ENCODE results near the gene EPHA2. TPM values are rescaled to one million over a fixed set of nuclear protein-coding genes. Genes with fewer than 3 reads are reported as not detected.

EPHA2 gene
- total and polyA plus RNA-seq, 2 experiments from 2014 or later, result 7.5 to 51.2 TPM

DNA sequence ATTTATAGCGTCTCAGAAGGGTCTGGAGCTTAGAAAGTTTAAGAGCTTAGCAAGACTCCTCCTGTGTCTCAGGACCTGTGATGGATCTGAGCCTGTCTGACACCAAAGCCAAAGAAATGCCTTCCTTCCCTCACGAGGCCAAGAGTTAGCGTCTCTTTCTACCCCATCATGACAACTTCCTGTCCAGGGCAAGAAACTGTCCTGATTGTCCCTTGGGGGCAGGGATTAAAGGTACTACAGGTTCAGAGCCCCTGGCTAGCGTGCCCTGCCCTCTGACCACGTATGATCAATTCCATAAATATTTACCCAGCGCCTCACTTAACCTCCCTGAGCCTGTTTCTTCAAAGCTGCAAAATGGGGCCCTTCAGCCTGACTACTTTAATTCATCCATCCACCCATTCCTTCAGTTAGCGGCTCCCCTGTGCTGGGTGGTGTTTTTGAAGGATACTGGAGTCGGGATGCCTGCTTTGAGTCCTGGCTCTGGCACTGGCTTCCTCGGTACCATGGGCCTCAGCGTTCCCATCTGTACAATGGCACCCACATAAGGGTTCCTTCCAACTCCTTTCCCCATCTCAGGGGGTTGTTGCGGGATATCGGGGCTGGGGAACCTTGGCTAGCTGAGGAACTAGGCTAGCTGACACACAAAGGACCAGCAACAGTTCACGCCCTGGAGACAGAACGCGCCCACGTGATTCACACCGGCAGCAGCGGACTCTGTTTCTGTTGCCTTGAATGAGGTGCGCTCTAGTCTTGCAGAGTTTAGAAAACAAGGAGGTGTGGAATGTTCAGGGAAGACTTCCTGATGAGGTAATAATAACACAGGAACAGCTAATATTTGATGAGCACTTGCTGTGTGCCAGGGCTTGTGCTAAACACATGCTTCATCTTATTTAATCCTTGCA lies 23.0 kb upstream of the EPHA2 start:
- peaks cover 20% of the 10 kb centered on the region for H3K27me3 Mint-ChIP-seq (ENCODE audit: insufficient read depth, low read depth, poor library complexity)
- H3K27me3 ChIP-seq (ENCODE audit: insufficient read depth), result no peaks in the 10 kb centered on the region
- H3K4me1 Mint-ChIP-seq, result peaks cover 26% of the 10 kb centered on the region
- H3K4me2 ChIP-seq, result no peak overlapping the region
- H3K27ac ChIP-seq (ENCODE audit: low read depth), result no peak overlapping the region
- H3K27ac Mint-ChIP-seq, result no peak overlapping the region
- peaks cover 4% of the 10 kb centered on the region; the same call in 1 of the 2 replicates for H3F3A ChIP-seq (replicated peaks; ENCODE audit: low read depth)
- H3K36me3 ChIP-seq (ENCODE audit: insufficient read depth), result no peaks in the 10 kb centered on the region
- DNase-seq (ENCODE audit: low spot score), result no peak
- no peak overlapping the region; the same call in 2 of the 3 replicates for H3K4me3 Mint-ChIP-seq
- no peaks in the 10 kb centered on the region for H3K9me3 Mint-ChIP-seq
- no peak for ATAC-seq
- H2AFZ ChIP-seq, result no peak overlapping the region
- H4K20me1 ChIP-seq (replicated peaks; ENCODE audit: insufficient read depth), result no peaks in the 10 kb centered on the region
- H3K9me2 ChIP-seq (ENCODE audit: insufficient read depth), result no peaks in the 10 kb centered on the region
- TF ChIP-seq, protein P1, sequence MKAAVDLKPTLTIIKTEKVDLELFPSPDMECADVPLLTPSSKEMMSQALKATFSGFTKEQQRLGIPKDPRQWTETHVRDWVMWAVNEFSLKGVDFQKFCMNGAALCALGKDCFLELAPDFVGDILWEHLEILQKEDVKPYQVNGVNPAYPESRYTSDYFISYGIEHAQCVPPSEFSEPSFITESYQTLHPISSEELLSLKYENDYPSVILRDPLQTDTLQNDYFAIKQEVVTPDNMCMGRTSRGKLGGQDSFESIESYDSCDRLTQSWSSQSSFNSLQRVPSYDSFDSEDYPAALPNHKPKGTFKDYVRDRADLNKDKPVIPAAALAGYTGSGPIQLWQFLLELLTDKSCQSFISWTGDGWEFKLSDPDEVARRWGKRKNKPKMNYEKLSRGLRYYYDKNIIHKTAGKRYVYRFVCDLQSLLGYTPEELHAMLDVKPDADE (IDR thresholded peaks at IDR 0.05), result no peak
- TF ChIP-seq CREB1 (CRISPR knock-in tag; IDR thresholded peaks at IDR 0.05; ENCODE audit: low read depth) (no peak), NANOG (IDR thresholded peaks at IDR 0.05; ENCODE audit: borderline replicate concordance) (no peak), STAT1 (IDR thresholded peaks at IDR 0.05; ENCODE audit: unreplicated experiment) (no peak), EZH2 (IDR thresholded peaks at IDR 0.05; ENCODE audit: low read depth, unreplicated experiment) (no peak), JUNB (IDR thresholded peaks at IDR 0.05; ENCODE audit: unreplicated experiment) (no peak), EZH2phosphoT487 (IDR thresholded peaks at IDR 0.05; ENCODE audit: unreplicated experiment) (no peak)
- TF ChIP-seq, protein P2, sequence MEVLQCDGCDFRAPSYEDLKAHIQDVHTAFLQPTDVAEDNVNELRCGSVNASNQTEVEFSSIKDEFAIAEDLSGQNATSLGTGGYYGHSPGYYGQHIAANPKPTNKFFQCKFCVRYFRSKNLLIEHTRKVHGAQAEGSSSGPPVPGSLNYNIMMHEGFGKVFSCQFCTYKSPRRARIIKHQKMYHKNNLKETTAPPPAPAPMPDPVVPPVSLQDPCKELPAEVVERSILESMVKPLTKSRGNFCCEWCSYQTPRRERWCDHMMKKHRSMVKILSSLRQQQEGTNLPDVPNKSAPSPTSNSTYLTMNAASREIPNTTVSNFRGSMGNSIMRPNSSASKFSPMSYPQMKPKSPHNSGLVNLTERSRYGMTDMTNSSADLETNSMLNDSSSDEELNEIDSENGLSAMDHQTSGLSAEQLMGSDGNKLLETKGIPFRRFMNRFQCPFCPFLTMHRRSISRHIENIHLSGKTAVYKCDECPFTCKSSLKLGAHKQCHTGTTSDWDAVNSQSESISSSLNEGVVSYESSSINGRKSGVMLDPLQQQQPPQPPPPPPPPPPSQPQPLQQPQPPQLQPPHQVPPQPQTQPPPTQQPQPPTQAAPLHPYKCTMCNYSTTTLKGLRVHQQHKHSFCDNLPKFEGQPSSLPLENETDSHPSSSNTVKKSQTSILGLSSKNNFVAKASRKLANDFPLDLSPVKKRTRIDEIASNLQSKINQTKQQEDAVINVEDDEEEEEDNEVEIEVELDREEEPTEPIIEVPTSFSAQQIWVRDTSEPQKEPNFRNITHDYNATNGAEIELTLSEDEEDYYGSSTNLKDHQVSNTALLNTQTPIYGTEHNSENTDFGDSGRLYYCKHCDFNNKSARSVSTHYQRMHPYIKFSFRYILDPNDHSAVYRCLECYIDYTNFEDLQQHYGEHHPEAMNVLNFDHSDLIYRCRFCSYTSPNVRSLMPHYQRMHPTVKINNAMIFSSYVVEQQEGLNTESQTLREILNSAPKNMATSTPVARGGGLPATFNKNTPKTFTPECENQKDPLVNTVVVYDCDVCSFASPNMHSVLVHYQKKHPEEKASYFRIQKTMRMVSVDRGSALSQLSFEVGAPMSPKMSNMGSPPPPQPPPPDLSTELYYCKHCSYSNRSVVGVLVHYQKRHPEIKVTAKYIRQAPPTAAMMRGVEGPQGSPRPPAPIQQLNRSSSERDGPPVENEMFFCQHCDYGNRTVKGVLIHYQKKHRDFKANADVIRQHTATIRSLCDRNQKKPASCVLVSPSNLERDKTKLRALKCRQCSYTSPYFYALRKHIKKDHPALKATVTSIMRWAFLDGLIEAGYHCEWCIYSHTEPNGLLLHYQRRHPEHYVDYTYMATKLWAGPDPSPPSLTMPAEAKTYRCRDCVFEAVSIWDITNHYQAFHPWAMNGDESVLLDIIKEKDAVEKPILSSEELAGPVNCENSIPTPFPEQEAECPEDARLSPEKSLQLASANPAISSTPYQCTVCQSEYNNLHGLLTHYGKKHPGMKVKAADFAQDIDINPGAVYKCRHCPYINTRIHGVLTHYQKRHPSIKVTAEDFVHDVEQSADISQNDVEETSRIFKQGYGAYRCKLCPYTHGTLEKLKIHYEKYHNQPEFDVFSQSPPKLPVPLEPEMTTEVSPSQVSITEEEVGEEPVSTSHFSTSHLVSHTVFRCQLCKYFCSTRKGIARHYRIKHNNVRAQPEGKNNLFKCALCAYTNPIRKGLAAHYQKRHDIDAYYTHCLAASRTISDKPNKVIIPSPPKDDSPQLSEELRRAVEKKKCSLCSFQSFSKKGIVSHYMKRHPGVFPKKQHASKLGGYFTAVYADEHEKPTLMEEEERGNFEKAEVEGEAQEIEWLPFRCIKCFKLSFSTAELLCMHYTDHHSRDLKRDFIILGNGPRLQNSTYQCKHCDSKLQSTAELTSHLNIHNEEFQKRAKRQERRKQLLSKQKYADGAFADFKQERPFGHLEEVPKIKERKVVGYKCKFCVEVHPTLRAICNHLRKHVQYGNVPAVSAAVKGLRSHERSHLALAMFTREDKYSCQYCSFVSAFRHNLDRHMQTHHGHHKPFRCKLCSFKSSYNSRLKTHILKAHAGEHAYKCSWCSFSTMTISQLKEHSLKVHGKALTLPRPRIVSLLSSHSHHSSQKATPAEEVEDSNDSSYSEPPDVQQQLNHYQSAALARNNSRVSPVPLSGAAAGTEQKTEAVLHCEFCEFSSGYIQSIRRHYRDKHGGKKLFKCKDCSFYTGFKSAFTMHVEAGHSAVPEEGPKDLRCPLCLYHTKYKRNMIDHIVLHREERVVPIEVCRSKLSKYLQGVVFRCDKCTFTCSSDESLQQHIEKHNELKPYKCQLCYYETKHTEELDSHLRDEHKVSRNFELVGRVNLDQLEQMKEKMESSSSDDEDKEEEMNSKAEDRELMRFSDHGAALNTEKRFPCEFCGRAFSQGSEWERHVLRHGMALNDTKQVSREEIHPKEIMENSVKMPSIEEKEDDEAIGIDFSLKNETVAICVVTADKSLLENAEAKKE (CRISPR knock-in tag; IDR thresholded peaks at IDR 0.05), result no peak
- TF ChIP-seq, protein P3, sequence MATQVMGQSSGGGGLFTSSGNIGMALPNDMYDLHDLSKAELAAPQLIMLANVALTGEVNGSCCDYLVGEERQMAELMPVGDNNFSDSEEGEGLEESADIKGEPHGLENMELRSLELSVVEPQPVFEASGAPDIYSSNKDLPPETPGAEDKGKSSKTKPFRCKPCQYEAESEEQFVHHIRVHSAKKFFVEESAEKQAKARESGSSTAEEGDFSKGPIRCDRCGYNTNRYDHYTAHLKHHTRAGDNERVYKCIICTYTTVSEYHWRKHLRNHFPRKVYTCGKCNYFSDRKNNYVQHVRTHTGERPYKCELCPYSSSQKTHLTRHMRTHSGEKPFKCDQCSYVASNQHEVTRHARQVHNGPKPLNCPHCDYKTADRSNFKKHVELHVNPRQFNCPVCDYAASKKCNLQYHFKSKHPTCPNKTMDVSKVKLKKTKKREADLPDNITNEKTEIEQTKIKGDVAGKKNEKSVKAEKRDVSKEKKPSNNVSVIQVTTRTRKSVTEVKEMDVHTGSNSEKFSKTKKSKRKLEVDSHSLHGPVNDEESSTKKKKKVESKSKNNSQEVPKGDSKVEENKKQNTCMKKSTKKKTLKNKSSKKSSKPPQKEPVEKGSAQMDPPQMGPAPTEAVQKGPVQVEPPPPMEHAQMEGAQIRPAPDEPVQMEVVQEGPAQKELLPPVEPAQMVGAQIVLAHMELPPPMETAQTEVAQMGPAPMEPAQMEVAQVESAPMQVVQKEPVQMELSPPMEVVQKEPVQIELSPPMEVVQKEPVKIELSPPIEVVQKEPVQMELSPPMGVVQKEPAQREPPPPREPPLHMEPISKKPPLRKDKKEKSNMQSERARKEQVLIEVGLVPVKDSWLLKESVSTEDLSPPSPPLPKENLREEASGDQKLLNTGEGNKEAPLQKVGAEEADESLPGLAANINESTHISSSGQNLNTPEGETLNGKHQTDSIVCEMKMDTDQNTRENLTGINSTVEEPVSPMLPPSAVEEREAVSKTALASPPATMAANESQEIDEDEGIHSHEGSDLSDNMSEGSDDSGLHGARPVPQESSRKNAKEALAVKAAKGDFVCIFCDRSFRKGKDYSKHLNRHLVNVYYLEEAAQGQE (IDR thresholded peaks at IDR 0.05; ENCODE audit: unreplicated experiment), result no peak
- H3K79me2 ChIP-seq (replicated peaks; ENCODE audit: insufficient read depth), result no peaks in the 10 kb centered on the region
- no peak overlapping the region for H3K4me3 ChIP-seq
- no peaks in the 10 kb centered on the region for H3K36me3 Mint-ChIP-seq (ENCODE audit: low read depth)
- H3K4me1 ChIP-seq (ENCODE audit: insufficient read depth), result peaks cover 9% of the 10 kb centered on the region; the same call in 1 of the 2 replicates

Measured in GM23338 (cell line).